ENCODE measurements around the gene HS6ST2. TPM values are rescaled to one million over a fixed set of nuclear protein-coding genes. Genes with fewer than 3 reads are reported as not detected.

Gene HS6ST2
- polyA plus RNA-seq, 1 of the 3 experiments (the other 2 are of a cell fraction), result 0.05 TPM

DNA sequence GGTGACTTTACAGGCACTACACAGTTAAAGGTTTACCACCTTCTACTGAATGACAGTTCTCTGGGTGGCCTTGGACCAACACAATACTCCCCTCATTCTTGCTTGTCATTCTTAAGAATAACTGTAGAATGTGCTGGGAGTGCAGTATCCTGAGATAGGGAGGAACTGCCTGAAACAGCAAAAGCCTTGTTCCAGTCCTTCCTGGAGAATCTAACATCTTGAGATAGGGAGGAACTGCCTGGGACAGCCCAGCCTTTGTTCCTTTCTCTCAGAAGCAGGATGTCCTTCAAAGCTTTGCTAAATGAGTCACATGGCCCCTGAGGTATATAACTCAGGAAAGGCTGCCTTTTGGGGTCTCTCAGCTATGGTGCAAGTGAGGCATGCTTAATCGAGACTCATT is 323.9 kb downstream of the HS6ST2 start:
- Histone ChIP-seq H3K4me2 (no peak overlapping the region), H3K9me3 (no peaks in the 10 kb centered on the region), H3K9me2 (no peaks in the 10 kb centered on the region), H3K27ac (ENCODE audit: low read depth in 2 of 2, low read length in 1 of 2) (no peak overlapping the region), H3K9ac (no peak overlapping the region), H3K4me3 (ENCODE audit: low read depth in 2 of 2, low read length in 1 of 2) (no peak overlapping the region), H3K4me1 (ENCODE audit: control insufficient read depth in 1 of 2, insufficient read depth in 2 of 2, low read depth in 1 of 2, low read length in 1 of 2) (no peaks in the 10 kb centered on the region), H3K79me2 (ENCODE audit: insufficient read depth) (no peaks in the 10 kb centered on the region), H3F3A (replicated peaks; ENCODE audit: insufficient read depth) (no peaks in the 10 kb centered on the region), H3K36me3 (replicated peaks in 1 of 2; ENCODE audit: control insufficient read depth in 1 of 2, insufficient read depth in 2 of 2, low read length in 1 of 2) (no peaks in the 10 kb centered on the region), H4K20me1 (ENCODE audit: insufficient read depth) (no peaks in the 10 kb centered on the region), H2AFZ (ENCODE audit: low read depth) (no peak overlapping the region), H3K27me3 (ENCODE audit: insufficient read depth) (peaks cover 7% of the 10 kb centered on the region; the same call in 1 of the 2 replicates)
- ChIA-PET CTCF (interaction anchor here (1.4 kb wide), 1 partner anchor 537 kb away, joined by 3 read pairs; no protein-coding TSS in a partner anchor), POLR2A (no interaction called here)
- WGBS (ENCODE audit: low lambda C conversion rate), result 0% methylated on average over 1 of the region's 1 CpG
- no peak for DNase-seq
- TF ChIP-seq SIN3A (IDR thresholded peaks at IDR 0.05; ENCODE audit: borderline replicate concordance, low read depth, low read length) (no peak), EP300 (IDR thresholded peaks at IDR 0.05; ENCODE audit: borderline replicate concordance in 1 of 2, low read depth in 1 of 2, low read length in 1 of 2) (no peak), TAF1 (IDR thresholded peaks at IDR 0.05; ENCODE audit: borderline replicate concordance, low read depth, low read length) (no peak), NFIC (IDR thresholded peaks at IDR 0.05; ENCODE audit: borderline replicate concordance) (no peak), ELF1 (IDR thresholded peaks at IDR 0.05) (no peak), POLR2AphosphoS5 (IDR thresholded peaks at IDR 0.05; ENCODE audit: low read depth, low read length) (no peak)

DNA sequence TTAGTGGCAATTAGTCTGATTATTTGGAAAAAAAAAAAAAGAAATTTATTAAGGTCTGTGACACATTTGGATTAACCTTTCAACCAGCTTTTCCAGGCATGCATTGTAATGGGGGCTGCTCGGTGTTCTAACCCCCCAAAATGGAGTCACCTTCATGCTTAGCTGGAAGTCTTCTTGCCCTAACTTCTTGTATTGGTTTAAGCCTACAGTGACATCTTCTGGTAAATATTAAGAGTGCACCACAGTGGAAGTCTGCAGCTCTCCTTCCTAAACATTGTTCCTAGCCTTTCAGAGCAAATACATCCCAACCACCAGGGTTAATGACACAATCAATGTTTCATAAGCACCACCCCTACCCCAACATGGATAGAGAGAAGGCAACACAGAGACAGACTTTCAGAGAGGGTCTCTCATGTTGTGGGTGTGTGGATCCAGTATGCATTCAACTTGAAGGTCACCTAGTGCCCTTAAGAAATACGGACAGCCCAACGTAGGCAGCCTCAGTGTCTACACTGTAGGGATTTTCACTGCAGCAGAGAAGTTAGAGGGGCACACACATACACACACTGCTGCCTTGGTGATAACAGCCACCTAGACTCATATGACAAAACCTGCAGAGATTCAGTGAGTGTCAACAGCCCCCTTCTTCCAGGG is 326.7 kb downstream of the HS6ST2 start:
- H3K9me2 ChIP-seq, result no peaks in the 10 kb centered on the region
- no peaks in the 10 kb centered on the region for H3K36me3 ChIP-seq (replicated peaks in 1 of 2; ENCODE audit: control insufficient read depth in 1 of 2, insufficient read depth in 2 of 2, low read length in 1 of 2)
- peaks cover 20% of the 10 kb centered on the region for H3K27me3 ChIP-seq (ENCODE audit: insufficient read depth)
- H3K79me2 ChIP-seq (ENCODE audit: insufficient read depth), result no peaks in the 10 kb centered on the region
- 0% methylated on average over 3 of the region's 3 CpGs for WGBS (ENCODE audit: low lambda C conversion rate)
- no peaks in the 10 kb centered on the region for H3K4me1 ChIP-seq (ENCODE audit: control insufficient read depth in 1 of 2, insufficient read depth in 2 of 2, low read depth in 1 of 2, low read length in 1 of 2)
- peak; percentile 5 for DNase-seq
- no peaks in the 10 kb centered on the region for H4K20me1 ChIP-seq (ENCODE audit: insufficient read depth)
- H2AFZ ChIP-seq (ENCODE audit: low read depth), result no peak overlapping the region
- H3F3A ChIP-seq (replicated peaks; ENCODE audit: insufficient read depth), result no peaks in the 10 kb centered on the region
- POLR2A ChIA-PET, result no interaction called here
- no peak overlapping the region for H3K9ac ChIP-seq
- CTCF ChIA-PET, result interaction anchor here (0.6 to 3.6 kb wide), 17 partner anchors 8 to 1039 kb away, joined by 3 to 17 read pairs (median 4); no protein-coding TSS in a partner anchor
- no peak overlapping the region for H3K4me3 ChIP-seq (ENCODE audit: low read depth in 2 of 2, low read length in 1 of 2)
- H3K4me2 ChIP-seq, result no peak overlapping the region
- no peak overlapping the region for H3K27ac ChIP-seq (ENCODE audit: low read depth in 2 of 2, low read length in 1 of 2)
- TF ChIP-seq TCF12 (IDR thresholded peaks at IDR 0.05) (no peak), EZH2phosphoT487 (IDR thresholded peaks at IDR 0.05; ENCODE audit: borderline replicate concordance, low read depth) (no peak), FOSL2 (IDR thresholded peaks at IDR 0.05; ENCODE audit: borderline replicate concordance, low read depth) (no peak), MXI1 (IDR thresholded peaks at IDR 0.05; ENCODE audit: low read depth, low read length) (no peak), SMC3 (IDR thresholded peaks at IDR 0.05; ENCODE audit: low read depth, low read length) (peak; percentile 58), RXRA (IDR thresholded peaks at IDR 0.05; ENCODE audit: borderline replicate concordance, low read depth) (no peak), EP300 (IDR thresholded peaks at IDR 0.05; ENCODE audit: borderline replicate concordance in 1 of 2, low read depth in 1 of 2, low read length in 1 of 2) (no peak), RFX5 (IDR thresholded peaks at IDR 0.05; ENCODE audit: low read length) (no peak), MEF2A (IDR thresholded peaks at IDR 0.05; ENCODE audit: borderline replicate concordance, low read depth) (no peak), GABPA (IDR thresholded peaks at IDR 0.05; ENCODE audit: low read depth) (no peak), CTCF (IDR thresholded peaks at IDR 0.05) (peak; percentile 72), RAD21 (IDR thresholded peaks at IDR 0.05; ENCODE audit: low read length) (peak; percentile 64)
- TF ChIP-seq, protein P1, sequence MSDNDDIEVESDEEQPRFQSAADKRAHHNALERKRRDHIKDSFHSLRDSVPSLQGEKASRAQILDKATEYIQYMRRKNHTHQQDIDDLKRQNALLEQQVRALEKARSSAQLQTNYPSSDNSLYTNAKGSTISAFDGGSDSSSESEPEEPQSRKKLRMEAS (IDR thresholded peaks at IDR 0.05; ENCODE audit: low read depth), result no peak
- TF ChIP-seq, protein P2, sequence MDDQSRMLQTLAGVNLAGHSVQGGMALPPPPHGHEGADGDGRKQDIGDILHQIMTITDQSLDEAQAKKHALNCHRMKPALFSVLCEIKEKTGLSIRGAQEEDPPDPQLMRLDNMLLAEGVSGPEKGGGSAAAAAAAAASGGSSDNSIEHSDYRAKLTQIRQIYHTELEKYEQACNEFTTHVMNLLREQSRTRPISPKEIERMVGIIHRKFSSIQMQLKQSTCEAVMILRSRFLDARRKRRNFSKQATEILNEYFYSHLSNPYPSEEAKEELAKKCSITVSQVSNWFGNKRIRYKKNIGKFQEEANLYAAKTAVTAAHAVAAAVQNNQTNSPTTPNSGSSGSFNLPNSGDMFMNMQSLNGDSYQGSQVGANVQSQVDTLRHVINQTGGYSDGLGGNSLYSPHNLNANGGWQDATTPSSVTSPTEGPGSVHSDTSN (IDR thresholded peaks at IDR 0.05), result no peak
- H3K9me3 ChIP-seq, result no peaks in the 10 kb centered on the region

Measured in SK-N-SH (cell line).